ENCODE results near the gene FCRLA.

The FCRLA gene

DNA sequence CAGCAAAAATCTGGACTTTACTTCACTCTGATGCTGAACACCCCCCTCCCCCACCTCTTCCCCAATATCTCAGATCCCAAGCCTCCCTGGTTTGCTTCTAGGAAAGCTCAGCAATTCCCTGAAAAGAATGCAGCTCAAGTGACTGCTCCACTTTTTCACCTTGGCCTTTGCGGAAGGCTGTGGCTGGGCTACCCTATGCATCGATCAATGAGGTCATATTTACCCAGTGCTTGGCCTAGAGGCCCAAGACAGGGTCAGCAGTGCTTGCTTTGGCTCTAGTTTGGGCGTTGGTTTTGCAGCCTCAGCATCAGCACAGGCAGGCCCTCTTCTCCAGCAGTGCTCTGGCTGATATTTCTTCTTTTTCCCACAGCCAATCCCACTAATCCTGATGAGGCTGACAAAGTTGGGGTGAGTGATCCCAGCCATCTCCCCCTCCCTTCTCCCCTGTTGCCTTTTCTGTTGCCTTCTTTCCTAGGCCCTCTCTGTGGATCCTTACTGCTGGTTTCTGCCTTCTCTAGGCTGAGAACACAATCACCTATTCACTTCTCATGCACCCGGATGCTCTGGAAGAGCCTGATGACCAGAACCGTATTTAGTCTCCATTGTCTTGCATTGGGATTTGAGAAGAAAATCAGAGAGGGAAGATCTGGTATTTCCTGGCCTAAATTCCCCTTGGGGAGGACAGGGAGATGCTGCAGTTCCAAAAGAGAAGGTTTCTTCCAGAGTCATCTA, 29.9 kb upstream of the FCRLA start:
- TF ChIP-seq, protein P1, sequence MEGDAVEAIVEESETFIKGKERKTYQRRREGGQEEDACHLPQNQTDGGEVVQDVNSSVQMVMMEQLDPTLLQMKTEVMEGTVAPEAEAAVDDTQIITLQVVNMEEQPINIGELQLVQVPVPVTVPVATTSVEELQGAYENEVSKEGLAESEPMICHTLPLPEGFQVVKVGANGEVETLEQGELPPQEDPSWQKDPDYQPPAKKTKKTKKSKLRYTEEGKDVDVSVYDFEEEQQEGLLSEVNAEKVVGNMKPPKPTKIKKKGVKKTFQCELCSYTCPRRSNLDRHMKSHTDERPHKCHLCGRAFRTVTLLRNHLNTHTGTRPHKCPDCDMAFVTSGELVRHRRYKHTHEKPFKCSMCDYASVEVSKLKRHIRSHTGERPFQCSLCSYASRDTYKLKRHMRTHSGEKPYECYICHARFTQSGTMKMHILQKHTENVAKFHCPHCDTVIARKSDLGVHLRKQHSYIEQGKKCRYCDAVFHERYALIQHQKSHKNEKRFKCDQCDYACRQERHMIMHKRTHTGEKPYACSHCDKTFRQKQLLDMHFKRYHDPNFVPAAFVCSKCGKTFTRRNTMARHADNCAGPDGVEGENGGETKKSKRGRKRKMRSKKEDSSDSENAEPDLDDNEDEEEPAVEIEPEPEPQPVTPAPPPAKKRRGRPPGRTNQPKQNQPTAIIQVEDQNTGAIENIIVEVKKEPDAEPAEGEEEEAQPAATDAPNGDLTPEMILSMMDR (IDR thresholded peaks at IDR 0.05; ENCODE audit: low read depth, low read length, poor library complexity, severe bottlenecking): no peak
- TF ChIP-seq EZH2phosphoT487 (IDR thresholded peaks at IDR 0.05; ENCODE audit: borderline replicate concordance, low read length): no peak
- peaks cover 5% of the 10 kb centered on the region for H3K4me1 ChIP-seq (ENCODE audit: control insufficient read depth, low read length)
- H3K9me2 ChIP-seq (replicated peaks; ENCODE audit: control insufficient read depth, low read length): no peaks in the 10 kb centered on the region
- no peaks in the 10 kb centered on the region for H3K79me2 ChIP-seq (ENCODE audit: control insufficient read depth, low read length)
- H3K4me2 ChIP-seq (ENCODE audit: low read length): no peak overlapping the region
- no peaks in the 10 kb centered on the region for H3K36me3 ChIP-seq (ENCODE audit: control insufficient read depth, low read length)
- no peaks in the 10 kb centered on the region for H3F3A ChIP-seq (ENCODE audit: control insufficient read depth, insufficient read depth)
- no peaks in the 10 kb centered on the region for H4K20me1 ChIP-seq (ENCODE audit: control insufficient read depth, insufficient read depth, low read depth, low read length)
- H3K27ac ChIP-seq (ENCODE audit: low read depth, low read length): no peak overlapping the region
- H3K9me3 ChIP-seq (ENCODE audit: control insufficient read depth, insufficient read depth, low read length): no peaks in the 10 kb centered on the region
- H3K4me3 ChIP-seq (ENCODE audit: low read length): no peak overlapping the region
- no peaks in the 10 kb centered on the region for H3K27me3 ChIP-seq (ENCODE audit: control insufficient read depth, low read length)

DNA sequence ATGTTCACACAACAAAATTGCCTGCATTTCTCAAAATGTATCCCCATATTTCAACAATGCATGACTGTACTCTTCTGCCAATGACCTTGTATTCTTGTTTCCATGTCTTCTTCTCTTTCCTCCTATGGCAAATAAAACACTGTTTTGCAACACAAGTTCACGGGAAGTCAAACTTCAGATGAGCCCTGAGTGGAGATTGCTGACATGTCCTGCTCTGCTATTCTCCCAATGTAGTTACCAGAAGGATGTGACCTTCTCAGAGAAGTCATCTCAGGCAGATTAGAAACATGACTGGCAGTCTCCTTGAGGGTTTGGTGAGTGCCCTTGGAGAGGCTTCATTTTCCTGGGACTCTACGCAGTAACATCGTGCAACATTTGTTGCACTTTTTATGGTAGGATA, 28.5 kb upstream of the FCRLA start:
- no peak overlapping the region for H3K4me2 ChIP-seq (ENCODE audit: low read length)

DNA sequence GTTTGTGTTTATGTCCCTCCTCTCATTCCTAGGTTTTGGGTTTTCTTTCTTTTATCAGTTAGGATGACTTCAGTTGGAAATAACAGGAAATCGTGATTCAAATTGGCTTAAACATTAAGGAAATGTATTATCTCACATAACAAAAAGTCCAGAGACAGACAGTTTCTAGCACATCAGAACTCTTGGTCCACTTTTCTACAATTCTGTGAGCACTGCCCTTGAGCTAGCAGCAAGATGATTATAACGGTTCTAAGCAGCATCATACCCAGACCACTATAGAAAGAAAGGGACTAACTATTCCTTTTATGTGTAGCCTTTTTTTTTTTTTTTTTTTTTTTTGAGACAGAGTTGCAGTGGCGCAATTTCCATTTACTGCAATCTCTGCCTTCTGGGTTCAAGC, 25.1 kb upstream of the FCRLA start:
- Histone ChIP-seq H3K27ac (ENCODE audit: low read depth, low read length) (no peak overlapping the region), H3K4me1 (ENCODE audit: control insufficient read depth, low read length) (peaks cover 5% of the 10 kb centered on the region), H3K36me3 (ENCODE audit: control insufficient read depth, low read length) (no peaks in the 10 kb centered on the region), H4K20me1 (ENCODE audit: control insufficient read depth, insufficient read depth, low read depth, low read length) (no peaks in the 10 kb centered on the region), H3K4me2 (ENCODE audit: low read length) (no peak overlapping the region), H3F3A (ENCODE audit: control insufficient read depth, insufficient read depth) (no peaks in the 10 kb centered on the region), H3K27me3 (ENCODE audit: control insufficient read depth, low read length) (no peaks in the 10 kb centered on the region), H3K9me2 (replicated peaks; ENCODE audit: control insufficient read depth, low read length) (no peaks in the 10 kb centered on the region), H3K4me3 (ENCODE audit: low read length) (no peak overlapping the region), H3K79me2 (ENCODE audit: control insufficient read depth, low read length) (no peaks in the 10 kb centered on the region), H3K9me3 (ENCODE audit: control insufficient read depth, insufficient read depth, low read length) (no peaks in the 10 kb centered on the region)
- no peak for TF ChIP-seq EZH2phosphoT487 (IDR thresholded peaks at IDR 0.05; ENCODE audit: borderline replicate concordance, low read length)
- TF ChIP-seq, protein P1 (IDR thresholded peaks at IDR 0.05; ENCODE audit: low read depth, low read length, poor library complexity, severe bottlenecking): no peak

More for the DNA sequence above, 28.5 kb upstream of the FCRLA start:
- no peak overlapping the region for H3K27ac ChIP-seq (ENCODE audit: low read depth, low read length)
- no peak overlapping the region for H3K4me3 ChIP-seq (ENCODE audit: low read length)
- no peaks in the 10 kb centered on the region for H3K27me3 ChIP-seq (ENCODE audit: control insufficient read depth, low read length)
- TF ChIP-seq, protein P1 (IDR thresholded peaks at IDR 0.05; ENCODE audit: low read depth, low read length, poor library complexity, severe bottlenecking): no peak
- TF ChIP-seq EZH2phosphoT487 (IDR thresholded peaks at IDR 0.05; ENCODE audit: borderline replicate concordance, low read length): no peak
- H3F3A ChIP-seq (ENCODE audit: control insufficient read depth, insufficient read depth): no peaks in the 10 kb centered on the region
- H3K79me2 ChIP-seq (ENCODE audit: control insufficient read depth, low read length): no peaks in the 10 kb centered on the region
- H4K20me1 ChIP-seq (ENCODE audit: control insufficient read depth, insufficient read depth, low read depth, low read length): no peaks in the 10 kb centered on the region
- H3K4me1 ChIP-seq (ENCODE audit: control insufficient read depth, low read length): peaks cover 5% of the 10 kb centered on the region
- no peaks in the 10 kb centered on the region for H3K9me2 ChIP-seq (replicated peaks; ENCODE audit: control insufficient read depth, low read length)
- no peaks in the 10 kb centered on the region for H3K9me3 ChIP-seq (ENCODE audit: control insufficient read depth, insufficient read depth, low read length)
- H3K36me3 ChIP-seq (ENCODE audit: control insufficient read depth, low read length): no peaks in the 10 kb centered on the region

All from DOHH2 (cell line).